GM18499 (cell line): Measurements from ENCODE around the gene BNC2.

Source experiments
- ATAC-seq: cut with Tn5 transposase; IDR thresholded peaks from one replicate; pipeline ENCODE4 v1.9.1; 2021; ENCODE audit warnings: moderate number of reproducible peaks; ENCODE audit not compliant: insufficient read depth, unreplicated experiment

BNC2 gene

GRCh38 chr9:16530669-16531642 lies 339.5 kb downstream of the BNC2 start:
- no peak for ATAC-seq

GRCh38 chr9:16527573-16527972 lies 342.9 kb downstream of the BNC2 start:
- ATAC-seq = no peak

- no peak for ATAC-seq
Measured at GRCh38 chr9:16526380-16526779, 344.1 kb downstream of the BNC2 start.

GRCh38 chr9:16524823-16525222 lies 345.6 kb downstream of the BNC2 start:
- no peak for ATAC-seq

- no peak for ATAC-seq
Measured at GRCh38 chr9:16524078-16524477, 346.4 kb downstream of the BNC2 start.

GRCh38 chr9:16521868-16522411 lies 348.5 kb downstream of the BNC2 start:
- ATAC-seq = no peak

- no peak for ATAC-seq
Measured at GRCh38 chr9:16519001-16519400, 351.5 kb downstream of the BNC2 start.

- ATAC-seq = no peak
Measured at GRCh38 chr9:16516891-16517290, 353.6 kb downstream of the BNC2 start.

- ATAC-seq = no peak
Measured at GRCh38 chr9:16515879-16516301, 354.6 kb downstream of the BNC2 start.

- no peak for ATAC-seq
Measured at GRCh38 chr9:16515207-16515606, 355.3 kb downstream of the BNC2 start.

GRCh38 chr9:16514131-16514530 lies 356.3 kb downstream of the BNC2 start:
- no peak for ATAC-seq

GRCh38 chr9:16512281-16512680 lies 358.2 kb downstream of the BNC2 start:
- ATAC-seq = no peak

- ATAC-seq = no peak
Measured at GRCh38 chr9:16510482-16510881, 360.0 kb downstream of the BNC2 start.

GRCh38 chr9:16509997-16510396 lies 360.5 kb downstream of the BNC2 start:
- ATAC-seq = no peak

GRCh38 chr9:16505199-16505598 lies 365.3 kb downstream of the BNC2 start:
- no peak for ATAC-seq

- ATAC-seq = no peak
Measured at GRCh38 chr9:16501726-16502125, 368.7 kb downstream of the BNC2 start.

- ATAC-seq = no peak
Measured at GRCh38 chr9:16501141-16501540, 369.3 kb downstream of the BNC2 start.

GRCh38 chr9:16500386-16500785 lies 370.1 kb downstream of the BNC2 start:
- ATAC-seq = no peak

- ATAC-seq = no peak
Measured at GRCh38 chr9:16499892-16500291, 370.6 kb downstream of the BNC2 start.

- no peak for ATAC-seq
Measured at GRCh38 chr9:16496908-16497307, 373.6 kb downstream of the BNC2 start.

- no peak for ATAC-seq
Measured at GRCh38 chr9:16487915-16488314, 382.6 kb downstream of the BNC2 start.
